Smooth muscle cell (in vitro differentiated cells): ENCODE measurements around the gene GPC4. TPM values are rescaled to one million over a fixed set of nuclear protein-coding genes. Genes with fewer than 3 reads are reported as not detected.

Source experiments
- DNase-seq: peaks from one replicate; lab custom pipeline; 2025; ENCODE audit not compliant: unreplicated experiment; lab: John Stamatoyannopoulos, UW
- H2AFZ ChIP-seq: fragments of 200-600 bp; sonication (generic); 2 replicates; pipeline ENCODE4 v1.6.0; 2016; ENCODE audit warnings: antibody characterized with exemption, low read depth, mild to moderate bottlenecking
- H3F3A ChIP-seq: fragments of 200-600 bp; sonication (generic); 2 replicates; pipeline ENCODE4 v1.6.0; 2017; ENCODE audit warnings: antibody characterized with exemption, low read depth
- H3K27ac ChIP-seq: fragments of 200-600 bp; sonication (generic); 2 replicates; pipeline ENCODE4 v1.5.1; 2016; ENCODE audit warnings: low read depth, mild to moderate bottlenecking
- H3K27me3 ChIP-seq: fragments of 200-600 bp; sonication (generic); 2 replicates; pipeline ENCODE4 v1.6.1; 2016; ENCODE audit warnings: low read depth, mild to moderate bottlenecking
- H3K36me3 ChIP-seq: fragments of 200-600 bp; sonication (generic); 2 replicates; pipeline ENCODE4 v1.5.1; 2016; ENCODE audit warnings: low read depth
- H3K4me1 ChIP-seq: fragments of 200-600 bp; sonication (generic); 2 replicates; pipeline ENCODE4 v1.5.1; 2016; ENCODE audit warnings: low read depth
- H3K4me2 ChIP-seq: fragments of 200-600 bp; sonication (generic); 2 replicates; pipeline ENCODE4 v1.6.0; 2016; ENCODE audit warnings: mild to moderate bottlenecking
- H3K4me3 ChIP-seq: fragments of 200-600 bp; sonication (generic); 2 replicates; pipeline ENCODE4 v1.5.1; 2016; ENCODE audit warnings: mild to moderate bottlenecking
- H3K79me2 ChIP-seq: fragments of 200-600 bp; sonication (generic); 2 replicates; pipeline ENCODE4 v1.6.0; 2016; ENCODE audit warnings: low read depth, mild to moderate bottlenecking
- H3K9ac ChIP-seq: fragments of 200-600 bp; sonication (generic); 2 replicates; pipeline ENCODE4 v1.6.0; 2016; ENCODE audit warnings: low read depth
- H3K9me3 ChIP-seq: fragments of 200-600 bp; sonication (generic); replicated peaks from 2 replicates; pipeline ENCODE4 v1.5.1; 2016; ENCODE audit warnings: low read depth
- H4K20me1 ChIP-seq: fragments of 200-600 bp; sonication (generic); 2 replicates; pipeline ENCODE4 v1.6.0; 2016; ENCODE audit warnings: low read depth
- WGBS: methylation state at CpG from one replicate; pipeline ENCODE4 v1.1.7; 2016; ENCODE audit warnings: low lambda C conversion rate; 5-methylcytosine and 5-hydroxymethylcytosine counted together
- polyA plus RNA-seq: library from polyadenylated mRNA; unstranded; fragments of >200 nt; fragmentation: Nextera tagmentation; extraction: Ambion mirVana; gene quantifications from 2 replicates; pipeline ENCODE4 v1.2.1, GENCODE V29; 2016
- total RNA-seq: library from RNA; depleted of rRNA; stranded (reverse); fragments of >200 nt; gene quantifications from 2 replicates; pipeline ENCODE4 v1.2.3, GENCODE V29; 2014
- TF ChIP-seq, protein P1 (sequence below): fragments of 200-600 bp; sonication (generic); IDR thresholded peaks from 2 replicates; pipeline ENCODE4 v1.5.1; 2017; ENCODE audit warnings: borderline replicate concordance, mild to moderate bottlenecking, antibody characterized with exemption; ENCODE audit not compliant: insufficient read depth, poor library complexity, severe bottlenecking

Gene GPC4
- total and polyA plus RNA-seq, 2 experiments from 2014 or later = 36.4 to 36.7 TPM

DNA sequence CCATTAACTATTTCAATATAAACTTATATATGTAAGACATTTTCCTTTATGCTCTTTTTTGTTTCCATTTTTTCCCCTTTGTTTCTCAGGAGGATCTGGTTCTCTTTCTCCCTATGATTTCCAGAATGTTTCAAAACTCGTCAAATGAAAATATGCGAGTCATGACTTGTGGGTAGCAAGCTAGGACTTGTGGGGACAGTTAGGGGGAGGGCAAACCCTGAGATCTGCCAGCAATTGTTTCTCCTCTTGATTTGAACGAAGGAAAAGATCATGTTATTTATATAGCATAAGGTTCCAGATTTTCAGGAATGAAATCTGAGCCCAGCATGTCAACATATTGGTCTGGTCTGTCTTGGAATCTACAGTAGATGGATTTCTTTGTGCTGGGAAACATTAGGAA is 28.9 kb upstream of the GPC4 start:
- Histone ChIP-seq H3K9me3 (no peaks in the 10 kb centered on the region), H3K36me3 (no peaks in the 10 kb centered on the region), H3F3A (no peaks in the 10 kb centered on the region), H4K20me1 (no peaks in the 10 kb centered on the region), H3K27me3 (no peaks in the 10 kb centered on the region), H3K4me3 (no peak overlapping the region), H2AFZ (no peak overlapping the region), H3K4me1 (no peaks in the 10 kb centered on the region), H3K27ac (no peak overlapping the region), H3K4me2 (peak overlapping the region; percentile 83), H3K9ac (no peak overlapping the region), H3K79me2 (no peaks in the 10 kb centered on the region)
- TF ChIP-seq, protein P1, sequence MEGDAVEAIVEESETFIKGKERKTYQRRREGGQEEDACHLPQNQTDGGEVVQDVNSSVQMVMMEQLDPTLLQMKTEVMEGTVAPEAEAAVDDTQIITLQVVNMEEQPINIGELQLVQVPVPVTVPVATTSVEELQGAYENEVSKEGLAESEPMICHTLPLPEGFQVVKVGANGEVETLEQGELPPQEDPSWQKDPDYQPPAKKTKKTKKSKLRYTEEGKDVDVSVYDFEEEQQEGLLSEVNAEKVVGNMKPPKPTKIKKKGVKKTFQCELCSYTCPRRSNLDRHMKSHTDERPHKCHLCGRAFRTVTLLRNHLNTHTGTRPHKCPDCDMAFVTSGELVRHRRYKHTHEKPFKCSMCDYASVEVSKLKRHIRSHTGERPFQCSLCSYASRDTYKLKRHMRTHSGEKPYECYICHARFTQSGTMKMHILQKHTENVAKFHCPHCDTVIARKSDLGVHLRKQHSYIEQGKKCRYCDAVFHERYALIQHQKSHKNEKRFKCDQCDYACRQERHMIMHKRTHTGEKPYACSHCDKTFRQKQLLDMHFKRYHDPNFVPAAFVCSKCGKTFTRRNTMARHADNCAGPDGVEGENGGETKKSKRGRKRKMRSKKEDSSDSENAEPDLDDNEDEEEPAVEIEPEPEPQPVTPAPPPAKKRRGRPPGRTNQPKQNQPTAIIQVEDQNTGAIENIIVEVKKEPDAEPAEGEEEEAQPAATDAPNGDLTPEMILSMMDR = no peak
- 57% methylated on average over 3 of the region's 3 CpGs for WGBS
- DNase-seq = no peak

DNA sequence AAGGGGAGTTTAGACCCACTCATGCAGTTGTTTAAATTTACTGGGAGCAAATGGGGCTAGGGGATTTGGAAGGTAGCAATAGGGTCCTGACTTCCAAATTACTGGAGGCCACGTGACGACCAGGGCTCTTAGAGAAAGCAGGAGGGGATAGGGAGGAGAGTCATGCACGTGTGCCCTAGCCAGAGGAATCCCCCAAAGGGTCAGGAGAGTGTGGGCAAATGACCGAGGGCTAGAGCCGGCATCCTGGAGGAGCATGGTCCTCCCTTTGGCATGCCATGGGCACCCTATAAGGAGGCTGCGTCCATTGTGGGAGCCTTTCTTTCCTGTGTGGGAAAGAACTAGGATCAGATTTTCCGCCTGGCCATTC is 25.5 kb upstream of the GPC4 start:
- Histone ChIP-seq H4K20me1 (no peaks in the 10 kb centered on the region), H3K27me3 (no peaks in the 10 kb centered on the region), H3K4me1 (peaks cover 6% of the 10 kb centered on the region), H3K4me3 (no peak overlapping the region), H3K36me3 (no peaks in the 10 kb centered on the region), H3F3A (no peaks in the 10 kb centered on the region), H3K9ac (no peak overlapping the region), H3K79me2 (no peaks in the 10 kb centered on the region), H2AFZ (no peak overlapping the region), H3K4me2 (no peak overlapping the region), H3K9me3 (no peaks in the 10 kb centered on the region), H3K27ac (no peak overlapping the region)
- TF ChIP-seq, protein P1 = no peak
- WGBS = 48% methylated on average over 7 of the region's 7 CpGs
- DNase-seq = no peak

DNA sequence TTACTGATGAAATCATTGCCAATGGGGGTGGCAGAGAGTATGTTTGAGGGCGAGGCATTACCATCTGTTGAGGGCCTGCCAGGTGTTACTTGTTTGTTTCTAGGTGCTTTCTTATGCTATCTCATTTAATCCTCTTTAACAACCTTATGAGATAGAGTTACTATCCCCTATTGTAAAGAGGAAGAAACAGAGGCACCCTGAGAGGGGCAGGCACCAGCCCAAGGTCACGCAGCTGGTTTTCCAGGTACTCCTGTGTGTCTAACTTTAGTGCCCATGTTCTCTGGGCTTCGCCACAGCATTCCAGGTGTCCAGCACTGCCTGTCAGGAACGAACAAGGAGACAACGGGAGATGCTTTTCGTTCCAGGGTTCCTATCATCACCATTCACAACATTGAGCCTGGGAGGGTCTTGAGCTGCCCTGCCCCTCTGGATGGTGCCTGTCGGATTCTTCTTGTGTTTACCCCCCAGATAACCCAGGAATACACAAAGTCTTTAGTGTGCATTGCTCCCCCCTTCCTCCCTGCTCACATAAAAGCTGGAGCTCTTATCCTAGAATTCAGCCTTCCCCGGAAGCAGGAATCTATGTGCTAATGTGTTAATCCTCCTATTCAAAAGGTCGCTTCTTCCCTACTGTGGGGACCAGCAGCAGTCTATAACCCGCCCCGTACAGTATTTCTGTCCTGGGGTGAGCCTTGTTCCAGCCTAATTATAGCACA is 24.9 kb upstream of the GPC4 start:
- Histone ChIP-seq H3F3A (no peaks in the 10 kb centered on the region), H3K9ac (no peak overlapping the region), H3K27ac (no peak overlapping the region), H3K4me3 (no peak overlapping the region), H3K4me2 (no peak overlapping the region), H3K4me1 (peaks cover 6% of the 10 kb centered on the region), H2AFZ (no peak overlapping the region), H4K20me1 (no peaks in the 10 kb centered on the region), H3K36me3 (no peaks in the 10 kb centered on the region), H3K9me3 (no peaks in the 10 kb centered on the region), H3K79me2 (no peaks in the 10 kb centered on the region), H3K27me3 (no peaks in the 10 kb centered on the region)
- TF ChIP-seq, protein P1 = no peak
- DNase-seq = no peak
- WGBS = 54% methylated on average over 11 of the region's 11 CpGs

DNA sequence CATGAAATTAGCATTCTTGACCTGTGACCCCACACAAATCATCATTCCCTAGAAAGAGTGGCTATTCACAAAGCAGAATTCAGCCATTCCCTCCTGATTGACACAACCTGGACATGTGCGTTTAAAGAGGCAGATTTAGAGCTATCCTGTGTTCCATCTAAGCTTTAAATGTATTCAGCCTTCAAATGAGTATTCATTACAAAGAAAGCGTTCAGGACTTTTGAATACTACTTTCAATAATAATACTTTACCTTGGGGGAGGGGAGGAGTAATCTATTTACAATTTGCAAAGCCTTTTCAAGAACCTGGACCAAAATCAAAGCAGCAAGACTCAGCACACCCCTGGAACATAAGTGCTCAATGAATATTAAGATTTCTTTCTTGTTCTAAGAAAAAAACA is 22.5 kb upstream of the GPC4 start:
- Histone ChIP-seq H3K4me3 (no peak overlapping the region), H3K4me1 (peaks cover 6% of the 10 kb centered on the region), H3K9me3 (no peaks in the 10 kb centered on the region), H2AFZ (no peak overlapping the region), H3K9ac (no peak overlapping the region), H4K20me1 (no peaks in the 10 kb centered on the region), H3K27me3 (no peaks in the 10 kb centered on the region), H3K4me2 (no peak overlapping the region), H3K36me3 (no peaks in the 10 kb centered on the region), H3K79me2 (no peaks in the 10 kb centered on the region), H3F3A (no peaks in the 10 kb centered on the region), H3K27ac (no peak overlapping the region)
- no peak for DNase-seq
- TF ChIP-seq, protein P1 = no peak
- 58% methylated on average over 2 of the region's 2 CpGs for WGBS
